SKM-1 (cell line): Measurements from ENCODE around the gene TFR2.

ENCODE experiments used
- DNase-seq: peaks from one replicate; lab custom pipeline; 2025; ENCODE audit not compliant: unreplicated experiment; lab: John Stamatoyannopoulos, UW

The TFR2 gene

DNA sequence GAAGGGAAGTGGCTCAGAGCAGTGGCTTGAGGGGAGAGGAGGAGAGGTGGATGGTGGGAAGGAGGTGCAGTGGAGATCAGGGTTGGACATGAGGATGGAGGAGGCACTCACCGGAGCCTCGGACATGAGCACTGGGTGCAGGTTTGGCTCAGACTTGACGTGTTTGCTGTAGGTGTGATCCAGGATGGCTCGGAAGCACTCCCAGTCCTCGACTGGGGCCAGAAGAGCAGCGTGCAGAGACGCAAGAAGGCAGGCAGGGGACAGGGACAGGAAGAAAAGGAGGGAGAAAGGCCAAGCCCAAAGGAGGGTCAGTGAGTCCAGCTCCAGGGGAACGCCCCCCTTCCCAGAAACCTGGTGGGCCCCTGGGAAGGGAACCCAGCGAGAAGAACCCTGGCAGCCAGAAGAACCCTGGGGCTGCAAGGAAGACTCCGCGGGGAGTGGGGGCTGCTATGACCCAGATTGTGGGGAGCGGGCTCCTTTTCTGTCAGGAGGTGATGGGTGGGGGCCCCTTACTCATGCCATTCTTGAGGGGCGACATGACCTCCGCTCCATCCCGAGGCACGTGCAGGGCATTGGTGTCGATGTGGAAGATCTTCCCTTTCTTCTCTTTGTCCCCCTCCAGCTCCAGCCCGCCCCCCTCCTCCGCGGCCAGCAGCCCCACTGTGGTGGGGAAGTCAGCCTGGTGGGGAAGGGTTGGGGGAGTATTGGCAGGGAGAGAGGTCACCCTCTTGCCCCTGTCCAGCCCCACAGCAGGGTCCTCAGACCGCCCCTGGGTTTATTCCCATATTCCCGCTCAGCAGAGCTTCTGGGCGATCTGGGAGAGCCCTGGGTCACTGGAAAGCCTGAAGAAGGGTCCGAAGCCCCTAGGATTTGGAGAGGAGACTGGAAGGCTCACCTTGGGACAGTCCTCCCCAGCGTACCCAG lies 13.8 kb upstream of the TFR2 start:
- no peak for DNase-seq

DNA sequence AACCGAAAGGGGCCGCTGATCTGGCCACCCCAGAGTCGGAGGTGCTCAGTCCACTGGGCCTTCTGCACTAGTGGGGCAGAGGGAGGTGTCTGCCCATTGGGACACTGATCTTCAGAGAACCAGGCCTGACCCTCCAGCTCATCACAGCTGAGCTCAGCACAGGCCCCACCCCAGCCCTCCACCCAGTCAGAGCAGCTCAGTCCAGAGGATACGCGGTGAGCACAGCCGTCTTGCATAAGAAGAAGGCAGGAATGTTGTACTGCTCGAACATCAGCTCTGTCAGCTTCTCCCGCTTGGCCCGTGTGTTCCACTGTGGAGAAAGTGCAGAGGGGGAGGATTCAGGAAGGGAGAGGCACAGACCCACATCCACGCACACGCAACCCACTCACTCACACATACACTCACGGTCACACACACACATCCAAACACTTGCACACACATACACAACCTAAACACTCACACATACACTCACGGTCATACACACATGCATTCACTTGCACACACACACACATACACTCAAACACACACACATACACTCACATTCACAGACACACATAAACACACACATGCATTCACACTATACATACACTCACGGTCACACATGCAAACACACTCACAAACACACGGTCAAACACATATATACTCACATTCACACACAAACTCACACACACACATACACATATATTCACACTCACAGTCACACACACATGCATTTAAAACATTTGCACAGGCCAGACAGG lies 8.6 kb upstream of the TFR2 start:
- no peak for DNase-seq

DNA sequence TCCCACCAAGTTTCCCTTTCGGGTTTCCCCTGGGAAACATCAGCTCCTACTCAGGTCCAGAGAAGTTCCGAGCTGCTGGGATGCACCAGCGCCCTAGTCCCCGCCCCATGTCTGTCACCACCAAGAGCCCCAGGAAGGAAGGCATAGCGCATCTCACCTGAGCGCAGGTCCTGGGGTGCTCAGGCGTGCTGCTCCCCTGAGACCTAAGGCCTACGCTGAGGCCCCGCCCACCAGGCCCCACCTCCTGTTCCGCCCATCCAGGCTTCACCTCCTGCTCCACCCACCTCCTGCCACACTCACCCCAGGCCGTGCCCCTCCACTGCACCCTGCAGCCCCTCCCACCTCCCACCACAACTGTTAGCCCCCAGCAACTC lies 1.2 kb upstream of the TFR2 start:
- no peak for DNase-seq

DNA sequence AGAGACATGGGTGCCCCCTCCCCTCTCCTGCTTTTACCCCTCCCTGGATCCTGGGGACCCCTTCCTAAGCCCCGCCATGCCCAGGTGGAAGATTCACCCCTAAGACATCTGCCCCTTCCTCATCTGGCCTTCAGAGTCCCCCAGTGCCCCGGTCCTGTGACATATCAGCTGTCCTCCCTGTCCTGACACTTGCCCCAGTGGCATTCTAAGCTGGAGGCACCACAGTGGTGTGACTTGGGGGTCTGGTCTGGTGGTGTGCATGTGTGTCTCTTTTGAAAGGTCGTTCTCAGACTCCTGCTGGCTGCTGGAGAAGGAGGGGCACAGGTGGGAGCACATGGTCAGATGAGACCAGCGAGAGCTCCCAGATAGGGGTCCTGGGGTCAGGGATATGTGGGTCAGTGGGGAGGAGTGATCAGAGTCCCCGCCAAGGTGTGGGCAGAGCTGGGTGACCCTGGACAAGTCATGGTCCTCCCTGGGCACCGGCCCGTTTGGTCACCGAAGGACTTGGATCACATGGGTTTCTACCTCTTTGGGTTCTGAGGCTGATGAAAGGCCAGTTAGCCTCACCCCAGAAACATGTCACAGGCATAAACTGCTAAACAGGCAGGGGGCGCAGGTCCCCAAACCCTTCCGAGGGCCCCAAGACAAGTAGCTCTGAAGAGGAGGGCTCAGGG lies 645 bp upstream of the TFR2 start:
- DNase-seq = no peak

DNA sequence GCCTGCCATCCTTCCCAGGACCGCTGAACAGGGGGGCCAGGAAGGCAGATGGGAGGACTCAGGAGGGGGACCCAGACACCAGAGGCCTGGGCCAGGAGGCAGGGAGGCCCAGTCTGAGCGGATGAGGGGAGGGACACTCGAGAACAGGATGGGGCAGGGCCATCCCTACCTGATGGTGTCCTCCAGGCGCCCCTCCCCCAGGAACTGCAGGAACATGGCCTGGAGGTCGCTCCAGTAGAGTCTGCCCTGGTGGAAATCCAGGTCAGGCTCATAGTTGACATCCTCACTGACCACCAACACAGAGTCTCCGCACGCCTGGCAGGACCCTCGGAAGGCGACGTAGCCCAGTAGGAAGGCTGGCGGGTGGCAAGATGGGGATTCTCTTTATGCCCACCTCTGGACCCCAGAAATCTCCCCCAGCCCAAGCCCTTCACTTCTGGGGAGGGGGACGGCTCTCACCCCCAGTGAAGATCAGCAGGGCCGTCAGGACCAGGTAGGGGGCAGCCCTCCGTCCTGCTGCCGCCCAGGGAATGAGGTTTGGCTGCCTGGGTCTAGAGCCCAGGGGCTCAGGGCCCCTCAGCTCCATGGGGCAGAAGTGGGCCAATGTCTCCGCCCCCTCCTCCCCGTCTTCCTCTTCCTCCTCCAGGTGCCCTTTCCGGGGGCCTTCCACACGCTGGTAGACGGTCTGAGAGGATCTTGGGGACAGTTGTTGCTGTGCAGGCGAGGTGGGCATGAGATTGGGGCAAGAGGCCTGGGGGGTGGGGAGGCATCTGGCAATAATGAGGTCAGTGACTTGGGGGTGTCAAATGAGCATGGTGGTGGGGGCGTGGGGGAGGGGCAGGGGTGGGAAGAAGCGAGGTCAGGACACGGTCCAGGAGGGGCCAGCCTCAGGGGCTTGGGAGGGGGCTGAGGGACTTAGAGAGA lies 573 bp downstream of the TFR2 start:
- no peak for DNase-seq

DNA sequence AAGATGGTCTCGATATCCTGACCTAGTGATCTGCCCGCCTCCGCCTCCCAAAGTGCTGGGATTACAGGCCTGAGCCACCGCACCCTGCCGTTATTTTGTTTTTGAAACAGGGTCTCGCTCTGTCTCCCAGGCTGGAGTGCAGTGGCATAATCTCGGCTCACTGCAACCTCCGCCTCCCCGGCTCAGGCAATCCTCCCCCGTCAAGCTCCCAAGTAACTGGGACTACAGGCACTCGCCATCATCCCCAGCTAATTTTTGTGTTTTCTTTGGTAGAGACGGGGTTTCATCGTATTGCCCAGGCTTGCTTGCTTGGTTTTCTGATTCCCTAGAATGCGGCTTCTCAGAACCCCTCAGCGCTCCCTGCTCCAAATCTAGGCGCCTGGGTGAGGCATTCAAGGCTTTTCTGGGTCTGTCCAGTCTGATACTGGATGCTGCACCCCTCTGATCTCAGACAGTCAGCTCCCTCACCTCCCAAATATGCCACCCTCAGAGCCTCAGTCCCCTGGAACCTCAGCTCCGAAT lies 1.3 kb downstream of the TFR2 start:
- DNase-seq = no peak

DNA sequence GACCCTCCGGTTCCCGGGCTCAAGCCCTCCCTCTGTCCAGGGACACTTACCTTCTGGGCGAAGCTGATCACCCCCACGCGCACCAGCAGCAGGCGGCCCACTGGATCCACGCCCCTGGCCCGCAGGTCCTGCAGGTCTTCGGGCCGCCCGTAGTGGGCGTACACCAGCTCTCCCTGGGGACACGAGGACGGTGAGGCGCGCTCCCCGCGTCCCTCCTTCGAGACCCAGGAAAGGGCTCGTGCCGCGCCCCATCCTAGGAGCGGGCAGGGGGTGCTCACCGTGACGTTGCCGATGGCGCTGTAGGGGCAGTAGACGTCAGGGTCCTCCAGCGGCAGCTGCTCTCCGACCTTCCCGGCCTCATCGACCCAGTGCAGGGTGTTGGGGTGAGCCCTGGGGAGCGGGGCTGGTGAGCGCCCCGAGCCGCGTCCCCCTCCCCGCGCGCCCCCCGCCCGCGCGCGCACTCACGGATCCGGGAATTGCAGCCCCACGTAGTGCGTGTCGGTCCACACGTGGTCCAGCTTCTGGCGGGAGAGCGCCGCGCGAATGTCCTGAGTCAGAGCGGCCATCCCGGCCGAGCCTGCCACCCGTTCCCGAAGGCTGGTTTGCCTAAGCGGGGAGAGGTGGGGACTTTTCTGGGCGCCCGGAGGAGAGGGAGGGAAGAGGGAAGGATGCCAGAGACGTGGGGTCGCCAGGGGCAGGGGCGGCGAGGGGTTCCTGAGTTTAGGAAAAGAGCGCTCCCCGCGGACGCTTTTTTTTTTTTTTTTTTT lies 8.2 kb downstream of the TFR2 start:
- DNase-seq = peak; percentile 23

DNA sequence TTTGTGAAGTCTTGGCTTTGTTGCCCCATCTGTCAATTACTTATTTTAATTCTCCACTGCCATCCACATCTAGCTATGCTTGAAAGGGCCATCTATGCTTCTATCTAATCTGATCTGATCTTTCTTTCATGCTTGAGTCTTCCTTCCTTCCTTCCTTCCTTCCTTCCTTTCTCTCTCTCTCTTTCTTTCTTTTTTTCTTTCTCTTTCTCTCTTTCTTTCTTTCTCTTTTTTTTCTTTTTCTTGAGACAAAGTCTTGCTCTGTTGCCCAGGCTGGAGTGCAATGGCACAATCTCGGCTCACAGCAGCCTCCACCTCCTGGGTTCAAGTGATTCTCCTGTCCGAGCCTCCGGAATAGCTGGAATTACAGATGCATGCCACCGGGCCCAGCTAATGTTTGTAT lies 11.3 kb downstream of the TFR2 start:
- no peak for DNase-seq

DNA sequence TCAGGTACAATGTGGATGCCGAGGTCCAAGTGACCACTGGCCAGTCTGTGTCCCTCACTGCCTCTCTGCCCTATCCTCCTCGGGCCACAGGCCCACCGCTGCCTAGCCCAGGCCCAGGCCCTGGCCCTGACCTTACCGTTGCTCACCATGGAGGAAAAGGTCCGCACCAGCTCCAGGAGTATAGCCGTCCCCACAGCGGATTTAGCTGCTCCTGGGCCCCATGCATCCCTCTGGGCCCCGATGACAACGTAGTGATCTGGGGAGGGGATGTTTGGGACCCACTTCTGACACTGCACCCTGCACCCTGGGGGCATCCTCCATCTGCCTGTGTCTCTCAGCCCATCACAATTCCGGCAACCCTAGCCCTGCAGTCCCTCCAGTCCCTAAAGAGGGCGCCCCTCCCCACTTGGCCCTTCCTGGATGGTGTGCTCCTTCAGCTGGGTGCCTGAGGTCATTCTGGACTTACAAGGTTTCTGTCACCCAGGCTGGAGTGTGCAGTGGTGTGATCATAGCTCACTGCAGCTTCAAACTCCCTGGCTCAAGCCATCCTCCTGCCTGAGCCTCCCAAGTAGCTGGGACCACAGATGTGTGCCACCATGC lies 12.1 kb downstream of the TFR2 start:
- peak; percentile 8 for DNase-seq

DNA sequence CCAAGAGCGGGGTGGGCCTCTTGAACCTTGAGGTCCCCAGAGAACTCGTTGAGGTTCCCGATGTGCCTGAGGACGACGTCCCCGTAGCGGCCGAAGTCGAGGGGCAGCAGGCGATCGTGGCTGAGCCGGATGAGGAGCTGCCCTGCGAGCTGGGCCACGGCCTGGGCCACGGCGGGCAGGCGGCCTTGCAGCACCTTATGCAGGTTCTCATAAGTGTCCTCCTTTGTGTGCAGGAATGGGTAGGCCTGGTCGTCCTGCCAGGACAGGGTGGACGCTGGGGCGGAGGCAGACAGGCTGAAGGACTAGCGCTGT lies 14.2 kb downstream of the TFR2 start:
- DNase-seq = no peak

DNA sequence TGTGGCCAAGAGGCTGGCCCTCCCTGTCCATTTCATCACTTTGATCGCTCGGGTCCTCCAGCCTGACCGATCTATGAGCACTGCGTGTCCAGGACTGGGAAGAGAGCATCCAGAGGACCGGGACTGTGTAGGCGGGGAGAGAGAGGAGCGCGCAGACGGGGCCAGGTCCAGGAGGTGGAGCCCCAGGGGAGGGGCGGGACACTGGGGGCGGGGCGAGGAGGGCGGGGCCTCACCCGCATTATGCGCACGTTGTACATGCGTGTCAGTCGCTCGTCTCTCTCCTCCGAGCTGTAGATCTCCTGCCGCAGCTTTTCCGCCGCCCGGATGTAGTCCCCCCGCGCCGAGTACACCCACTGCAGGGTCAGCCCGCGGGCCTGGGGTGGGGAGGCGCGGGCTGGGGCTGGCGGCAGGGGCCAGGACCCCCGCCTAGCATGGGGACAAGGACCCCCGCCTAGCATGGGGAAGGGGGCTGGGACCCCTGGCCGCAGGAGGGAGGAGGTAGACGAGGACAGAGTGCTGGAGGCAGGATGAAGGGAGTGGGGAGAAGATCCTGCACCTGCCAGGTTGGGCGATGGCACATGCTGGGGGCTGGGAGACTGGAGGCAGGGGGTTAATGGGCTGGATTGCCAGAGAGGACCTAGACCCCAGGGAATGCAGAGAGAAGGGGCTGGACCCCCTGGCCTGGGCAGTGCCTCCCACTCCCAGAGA lies 14.7 kb downstream of the TFR2 start:
- DNase-seq = peak; percentile 9

DNA sequence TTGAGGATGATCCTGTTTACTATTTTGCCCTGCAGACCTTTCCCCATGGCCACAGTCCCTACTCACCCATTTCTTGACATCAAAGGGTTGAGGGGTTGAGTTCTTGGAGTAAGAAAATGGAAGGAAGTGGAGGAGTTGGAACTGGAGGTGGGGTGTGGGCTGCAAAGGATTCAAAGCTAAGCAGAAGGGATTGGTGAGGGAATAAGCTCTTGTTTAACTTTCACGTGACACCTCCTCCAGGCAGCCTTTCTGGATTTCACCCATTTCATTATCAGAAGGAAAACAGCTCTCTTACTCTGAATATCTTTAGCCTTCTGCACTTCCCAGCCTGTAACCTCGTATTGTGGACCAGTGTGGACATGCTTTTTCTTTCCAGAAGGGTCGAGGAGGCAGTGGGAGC lies 15.3 kb downstream of the TFR2 start:
- DNase-seq = no peak

DNA sequence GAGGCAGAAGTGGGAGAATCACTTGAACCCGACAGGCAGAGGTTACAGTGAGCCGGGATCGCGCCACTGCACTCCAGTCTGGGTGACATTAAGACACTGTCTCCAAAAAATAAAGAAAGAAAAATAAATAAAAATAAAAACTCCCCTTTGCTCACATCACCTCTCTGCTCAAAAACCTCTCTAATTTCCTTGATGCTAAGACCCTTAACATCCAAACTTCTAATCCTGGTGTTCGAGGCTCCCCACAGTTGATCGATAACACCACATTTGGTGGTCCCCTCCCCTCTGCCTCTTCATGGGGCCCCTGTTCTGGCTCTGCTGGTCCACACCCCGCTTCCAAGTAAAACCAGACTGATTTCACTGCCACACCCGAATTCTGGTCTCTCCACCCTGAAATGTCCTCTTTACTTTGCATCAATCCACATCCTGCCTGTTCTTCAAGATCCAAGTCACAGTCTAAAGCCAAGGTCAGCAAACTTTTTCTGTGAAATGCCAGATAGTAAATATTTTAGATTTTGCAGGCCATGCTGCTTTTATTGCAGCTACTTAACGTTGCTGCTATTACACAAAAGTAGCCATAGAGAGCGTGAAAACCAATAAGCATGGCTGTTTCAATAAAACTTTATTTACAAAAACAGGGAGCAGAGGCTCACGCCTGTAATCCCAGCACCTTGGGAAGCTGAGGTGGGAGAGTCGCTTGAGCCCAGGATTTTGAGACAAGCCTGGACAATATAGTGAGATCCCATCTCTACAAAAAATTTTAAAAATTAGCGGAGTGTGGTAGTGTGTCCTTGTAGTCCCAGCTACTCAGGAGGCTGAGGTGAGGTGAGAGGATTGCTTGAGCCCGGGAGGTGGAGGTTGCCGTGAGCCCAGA lies 17.2 kb downstream of the TFR2 start:
- DNase-seq = no peak

DNA sequence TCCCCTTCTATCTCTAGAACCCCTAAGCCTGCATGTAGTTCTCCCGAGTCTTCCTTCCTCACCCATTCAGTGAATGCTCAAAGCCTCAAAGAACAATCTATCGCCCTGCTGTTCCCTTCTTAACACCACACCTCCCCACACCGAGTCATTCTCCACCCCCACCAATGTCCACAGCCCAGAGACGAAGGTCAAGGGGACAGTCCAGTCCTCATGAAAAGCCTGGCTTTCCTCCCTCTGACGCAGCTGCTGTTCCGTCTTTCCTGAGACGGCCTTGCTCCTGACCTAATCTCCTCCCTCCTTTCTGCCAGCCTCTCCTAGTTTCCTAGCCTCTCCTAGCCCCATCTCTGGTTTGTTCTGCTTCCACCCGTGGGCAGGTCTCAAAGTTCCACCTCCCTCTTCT lies 19.8 kb downstream of the TFR2 start:
- DNase-seq = no peak

DNA sequence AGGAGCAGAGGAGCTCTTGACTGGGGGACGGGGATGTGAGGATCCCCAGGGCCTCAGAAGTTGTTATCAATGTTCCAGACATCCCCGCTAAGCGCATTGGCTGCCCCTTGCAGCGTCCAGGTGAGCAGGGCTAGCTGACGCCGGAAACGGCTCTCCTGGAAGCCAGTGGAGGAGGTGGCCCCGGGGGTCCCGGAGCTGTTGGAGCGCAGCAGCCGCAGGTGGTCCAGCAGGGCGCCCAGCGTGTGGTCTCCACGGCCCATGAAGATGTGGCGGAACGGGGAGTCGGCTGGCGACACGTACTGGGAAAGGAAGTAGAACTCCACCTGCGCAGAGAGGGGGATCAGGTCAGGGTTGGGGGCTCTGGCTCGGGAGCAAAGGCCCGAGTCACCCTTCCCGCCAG lies 20.5 kb downstream of the TFR2 start:
- DNase-seq = no peak

DNA sequence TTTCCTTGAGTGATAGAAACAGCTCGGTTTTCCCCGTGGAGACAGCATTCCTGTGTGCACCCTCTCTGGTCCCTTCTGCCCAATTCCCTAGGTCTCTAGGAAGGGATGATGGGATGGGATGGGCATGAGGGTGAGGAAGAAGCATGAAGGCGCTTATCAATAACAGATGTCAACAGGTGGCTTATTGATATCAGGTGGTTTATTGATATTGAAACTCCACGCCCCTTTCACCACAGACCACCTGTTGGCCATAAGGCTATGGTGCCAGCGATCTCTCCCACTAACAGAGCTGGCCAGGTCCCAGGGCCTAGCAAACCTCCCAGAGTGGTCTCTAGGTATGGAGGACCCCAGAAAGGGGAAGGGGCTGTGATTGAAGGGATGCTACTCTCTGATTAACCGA lies 21.1 kb downstream of the TFR2 start:
- DNase-seq = no peak

DNA sequence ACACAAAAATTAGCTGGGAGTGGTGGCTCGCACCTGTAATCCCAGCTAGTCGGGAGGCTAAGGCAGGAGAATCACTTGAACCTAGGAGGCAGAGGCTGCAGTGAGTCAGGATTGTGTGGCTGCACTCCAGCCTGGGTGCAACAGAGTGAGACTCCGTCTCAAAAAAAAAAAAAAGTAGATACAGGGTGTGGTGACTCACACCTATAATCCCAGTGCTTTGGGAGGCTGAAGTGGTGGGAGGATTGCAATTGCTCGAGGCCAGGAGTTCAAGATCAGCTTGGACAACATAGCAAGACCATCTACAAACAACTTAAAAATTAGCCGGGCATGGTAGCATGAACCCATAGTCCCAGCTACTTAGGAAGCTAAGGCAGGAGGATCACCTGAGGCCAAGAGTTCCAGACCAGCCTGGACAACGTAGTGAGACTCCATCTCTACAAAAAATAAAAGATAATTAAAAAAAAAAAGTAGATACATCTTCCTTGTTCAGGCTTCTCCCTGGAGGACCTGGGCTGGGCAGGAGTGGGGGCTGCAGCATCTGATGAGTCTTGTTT lies 27.0 kb downstream of the TFR2 start:
- no peak for DNase-seq
